HCT116 (cell line): Measurements from ENCODE around the gene TRIAP1.

ENCODE experiments used
- ATF3 ChIP-seq: IDR thresholded peaks from 2 replicates; pipeline ENCODE4 v1.6.1; 2012
- CTCF ChIP-seq, 3 experiments: fragments of 200-600 bp in 1 of 3; sonication (generic) in 1 of 3; IDR thresholded peaks in 2 of 3; conservative IDR thresholded peaks in 1 of 3; 2 replicates each; pipeline ENCODE4 v1.5.1; 2012 to 2017; ENCODE audit warnings: low read depth in 2 of 3, low read length in 2 of 3, antibody characterized with exemption in 1 of 3, borderline replicate concordance in 1 of 3, control low read depth in 1 of 3, mild to moderate bottlenecking in 1 of 3, mixed read lengths in 1 of 3, mixed run types in 1 of 3, moderate library complexity in 1 of 3; ENCODE audit not compliant: insufficient read depth in 1 of 3
- JUND ChIP-seq: IDR thresholded peaks from 2 replicates; pipeline ENCODE4 v1.6.1; 2012
- MAX ChIP-seq: IDR thresholded peaks from 2 replicates; pipeline ENCODE4 v1.6.1; 2012
- POLR2A ChIP-seq: IDR thresholded peaks from 2 replicates; pipeline ENCODE4 v1.7.0; 2011; ENCODE audit warnings: borderline replicate concordance; ENCODE audit not compliant: insufficient read depth, insufficient read length; ENCODE audit errors: extremely low read depth
- POLR2AphosphoS5 ChIP-seq: IDR thresholded peaks from 2 replicates; pipeline ENCODE4 v1.6.1; 2011; ENCODE audit warnings: mild to moderate bottlenecking, low read depth, low read length, moderate library complexity
- REST ChIP-seq: IDR thresholded peaks from 2 replicates; pipeline ENCODE4 v1.6.1; 2012; ENCODE audit warnings: low read depth
- SIN3A ChIP-seq: IDR thresholded peaks from 2 replicates; pipeline ENCODE4 v1.6.1; 2012; ENCODE audit warnings: low read depth
- YY1 ChIP-seq: IDR thresholded peaks from 2 replicates; pipeline ENCODE4 v1.6.1; 2011; ENCODE audit warnings: low read length, low read depth, moderate library complexity, mild to moderate bottlenecking; ENCODE audit not compliant: insufficient replicate concordance; ENCODE audit errors: extremely low read depth
- ZBTB33 ChIP-seq: IDR thresholded peaks from 2 replicates; pipeline ENCODE4 v1.6.1; 2011; ENCODE audit warnings: mild to moderate bottlenecking, low read length, moderate library complexity; ENCODE audit not compliant: insufficient replicate concordance; ENCODE audit errors: extremely low read depth
- ZFX ChIP-seq: fragments of 450-650 bp; IDR thresholded peaks from 2 replicates; pipeline ENCODE4 v1.6.1; 2017

GRCh38 chr12:120438495-120439198 is 7.5 kb downstream of the TRIAP1 start:
- no peak for TF ChIP-seq MAX
- no peak for TF ChIP-seq JUND
- TF ChIP-seq ATF3, result no peak
- no peak for TF ChIP-seq REST
- TF ChIP-seq CTCF (IDR thresholded peaks at IDR 0.05 in 2 of 3, conservative IDR thresholded peaks at IDR 0.05 in 1 of 3; ENCODE audit: borderline replicate concordance in 1 of 3, insufficient read depth in 1 of 3, low read depth in 2 of 3, low read length in 2 of 3), result no peak
- TF ChIP-seq SIN3A, result no peak; the same call in 1 of the 2 replicates
- no peak for TF ChIP-seq POLR2AphosphoS5
- no peak for TF ChIP-seq POLR2A
- no peak for TF ChIP-seq ZFX
- no peak for TF ChIP-seq YY1
- no peak for TF ChIP-seq ZBTB33
